Forelimb muscle (tissue), 1 donor: Measurements from ENCODE around the gene ARID1A. TPM values are rescaled to one million over a fixed set of nuclear protein-coding genes. Genes with fewer than 3 reads are reported as not detected.
"Not testable (repeated sequence)": the region's sequence is repeated elsewhere in the genome, so short reads cannot be mapped to it uniquely, and the experiment has no call there.

Source experiments
- DNase-seq: peaks from one replicate; pipeline ENCODE4 v3.0.0-alpha.2; 2013; ENCODE audit warnings: low read depth
- polyA plus RNA-seq: library from polyadenylated mRNA; unstranded; fragments of 120-200 nt; gene quantifications from one replicate; pipeline ENCODE4 v1.2.1, GENCODE V29; 2013; ENCODE audit not compliant: insufficient read length

The ARID1A gene
- polyA plus RNA-seq, 1 donor, result 41.5 TPM

DNA sequence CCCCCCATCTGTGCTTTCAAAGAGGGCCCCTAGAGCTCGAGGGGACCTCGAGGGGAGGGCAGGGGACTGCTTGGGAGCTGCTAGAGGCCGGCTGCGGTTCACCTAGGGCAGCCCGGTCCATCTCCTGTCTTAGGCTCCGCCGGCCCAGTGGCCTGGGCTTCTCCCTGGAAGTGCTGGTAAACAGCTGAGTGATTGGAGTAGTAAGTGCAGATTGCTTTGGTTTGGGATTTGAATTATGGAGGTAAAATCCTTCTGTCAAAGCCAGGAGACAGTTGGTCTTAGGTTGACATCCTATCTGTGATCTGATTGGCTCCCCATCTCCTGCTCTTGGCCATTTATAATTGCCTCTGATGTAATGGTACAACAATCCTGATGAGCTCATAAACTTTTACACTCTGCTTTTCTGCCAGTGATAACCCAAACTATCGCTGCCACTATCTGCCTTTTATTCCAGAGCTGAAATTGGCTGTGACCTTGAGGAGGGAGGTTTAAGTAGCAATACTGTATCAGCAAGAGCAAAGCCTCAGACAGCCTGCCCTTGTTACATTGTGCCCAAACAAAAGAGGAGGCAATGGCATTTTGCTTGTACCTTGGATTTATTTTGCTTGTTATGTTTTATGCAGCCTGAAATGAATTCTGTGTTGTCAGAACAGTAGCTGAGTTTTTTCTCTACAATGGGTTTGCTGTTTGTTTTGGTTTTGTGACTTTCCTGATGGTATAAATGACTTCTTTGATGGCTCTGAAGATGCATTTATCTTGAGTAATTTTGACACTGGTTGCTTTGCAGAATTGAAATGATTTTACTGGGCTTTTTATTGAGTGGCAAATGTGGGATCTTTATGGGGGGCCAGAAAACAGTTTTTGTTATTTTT, 2.4 kb downstream of the ARID1A start:
- peak; percentile 86 for DNase-seq

DNA sequence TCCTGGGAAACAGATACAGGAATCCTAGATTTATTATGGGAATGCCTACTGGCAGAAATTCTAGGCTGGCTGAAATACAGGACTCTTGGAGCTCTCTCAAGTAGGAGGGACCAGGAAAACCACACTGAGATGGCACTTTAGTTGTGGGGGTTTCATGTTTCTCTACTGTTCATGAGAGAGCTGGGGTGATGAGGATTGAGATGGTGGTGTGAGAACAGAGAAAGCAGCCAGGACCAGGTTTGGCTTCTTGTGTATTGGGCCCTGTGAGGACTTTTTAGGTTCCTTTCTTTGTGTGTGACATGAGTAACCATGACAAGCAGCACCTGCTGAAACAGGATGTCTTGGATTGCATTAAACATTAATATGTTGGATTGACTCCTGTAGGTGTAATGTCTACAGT, 4.9 kb downstream of the ARID1A start:
- no peak for DNase-seq

DNA sequence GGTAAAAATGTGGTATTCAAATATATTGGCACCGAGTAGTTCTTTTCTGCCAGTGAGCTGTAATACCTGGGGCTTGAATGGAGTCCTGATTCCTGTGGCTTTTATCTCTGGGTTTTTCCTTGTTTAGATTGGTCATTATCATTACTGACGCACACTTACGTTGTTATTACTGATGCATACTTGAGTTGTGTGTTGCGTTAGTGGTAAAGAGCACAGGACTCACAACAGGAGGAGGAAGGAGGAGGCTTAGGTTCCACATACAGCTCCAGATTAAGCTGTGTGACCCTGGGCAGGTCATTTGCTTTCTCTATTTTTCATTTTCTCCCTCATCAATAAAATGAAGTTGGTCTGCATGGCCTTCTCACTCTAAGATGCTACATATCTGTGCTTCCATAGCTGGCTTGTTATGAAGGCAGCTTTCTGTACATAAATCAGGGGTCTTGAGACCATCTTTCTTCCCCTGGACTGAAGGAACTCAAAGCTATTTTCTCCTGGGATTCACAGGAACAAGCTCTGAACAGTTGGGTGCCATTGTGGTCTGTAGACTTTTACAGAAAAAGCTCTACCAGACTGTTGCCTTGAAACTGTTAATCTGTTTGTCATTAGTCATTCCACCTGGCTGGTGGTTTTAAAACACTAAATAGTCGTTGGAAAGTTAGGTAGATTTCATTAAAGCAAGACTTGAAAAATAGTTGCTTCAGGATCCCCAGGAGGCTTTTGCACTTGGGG, 5.6 kb downstream of the ARID1A start:
- DNase-seq, result no peak

DNA sequence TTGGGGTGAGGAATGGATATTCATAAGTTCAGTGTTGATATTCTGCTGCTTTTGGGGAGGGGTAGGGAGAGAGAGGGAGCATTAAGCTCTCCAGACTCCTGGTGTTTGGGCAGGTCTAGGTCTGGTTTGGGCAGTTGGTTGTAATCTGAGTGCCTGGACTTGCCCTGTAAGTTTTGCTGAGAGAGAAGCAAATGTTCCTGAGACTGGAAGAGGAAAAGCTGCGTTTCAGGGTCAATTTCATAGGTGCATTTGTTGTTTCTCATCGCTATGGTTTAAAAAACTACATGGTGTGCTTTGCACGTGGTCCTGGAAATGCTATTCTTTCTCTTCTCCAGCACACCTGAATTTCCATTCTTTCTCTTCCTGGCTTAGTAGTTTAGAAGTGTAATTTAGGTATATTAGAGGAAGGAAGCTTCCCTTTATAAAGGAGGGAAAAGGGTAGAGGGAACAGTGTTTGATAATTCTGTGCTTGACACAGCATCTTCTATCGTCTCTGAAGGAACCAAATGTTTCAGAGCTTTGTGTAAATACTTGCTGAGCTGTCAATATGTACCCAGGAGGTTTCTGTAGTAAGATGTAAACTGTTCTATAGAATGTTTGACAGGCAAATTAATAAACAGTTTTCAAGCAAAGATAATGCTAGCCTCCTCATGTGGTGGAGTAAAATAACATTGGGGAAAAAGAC, 6.3 kb downstream of the ARID1A start:
- no peak for DNase-seq

DNA sequence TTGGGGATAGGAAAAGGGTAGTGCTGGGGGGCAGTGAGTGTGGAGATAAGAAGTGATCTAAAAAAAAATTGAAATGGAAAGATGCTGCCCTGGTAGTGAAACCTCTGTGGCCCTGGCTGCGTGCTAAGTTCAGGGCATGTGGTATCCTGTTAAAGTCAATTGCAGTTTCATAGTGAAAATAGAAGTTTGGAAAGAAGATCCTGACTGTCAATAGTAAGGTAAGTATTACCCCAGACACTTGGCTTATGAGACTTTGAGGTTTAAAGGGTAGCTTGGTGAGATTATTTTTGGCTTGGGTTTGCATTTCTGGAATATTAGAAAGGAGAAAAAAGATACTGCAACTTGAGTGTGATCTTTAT, 6.8 kb downstream of the ARID1A start:
- no peak for DNase-seq

DNA sequence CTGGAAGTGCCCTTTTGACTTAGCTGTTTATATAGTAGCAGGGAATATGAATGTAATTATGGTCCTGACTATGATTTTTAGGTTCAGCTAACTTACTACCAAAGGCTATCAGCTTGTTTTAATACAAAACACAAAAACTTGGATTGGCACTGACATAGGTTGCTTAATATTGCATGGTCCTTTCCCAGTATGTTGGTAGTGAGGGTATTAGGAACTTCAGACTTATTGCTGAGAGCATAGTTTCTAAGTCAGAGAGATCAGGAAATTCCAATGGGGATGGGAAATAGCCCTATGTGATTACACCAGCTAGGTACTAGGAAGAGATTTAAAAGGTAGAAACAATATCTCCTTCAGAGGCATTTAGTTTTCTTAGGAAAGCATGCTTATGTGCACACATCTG, 7.7 kb downstream of the ARID1A start:
- no peak for DNase-seq

DNA sequence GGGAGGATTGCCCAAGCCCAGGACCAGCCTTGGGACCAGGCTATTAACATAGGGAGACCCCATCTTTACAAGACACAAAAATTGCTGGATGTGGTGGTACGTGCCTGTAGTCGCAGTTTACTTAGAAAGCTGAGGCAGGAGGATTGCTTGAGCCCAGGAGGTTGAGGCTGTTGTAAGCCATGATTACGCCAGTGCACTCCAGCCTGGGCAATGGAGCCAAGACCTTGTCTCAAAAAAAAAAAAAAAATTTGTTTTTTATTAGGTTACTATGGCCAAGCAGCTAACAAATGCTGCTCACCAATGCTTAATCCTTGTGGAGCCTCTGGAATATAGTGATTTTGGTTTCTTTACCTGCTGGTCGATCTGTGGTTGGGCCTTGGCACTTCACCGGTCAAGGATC, 8.8 kb downstream of the ARID1A start:
- DNase-seq, result no peak

DNA sequence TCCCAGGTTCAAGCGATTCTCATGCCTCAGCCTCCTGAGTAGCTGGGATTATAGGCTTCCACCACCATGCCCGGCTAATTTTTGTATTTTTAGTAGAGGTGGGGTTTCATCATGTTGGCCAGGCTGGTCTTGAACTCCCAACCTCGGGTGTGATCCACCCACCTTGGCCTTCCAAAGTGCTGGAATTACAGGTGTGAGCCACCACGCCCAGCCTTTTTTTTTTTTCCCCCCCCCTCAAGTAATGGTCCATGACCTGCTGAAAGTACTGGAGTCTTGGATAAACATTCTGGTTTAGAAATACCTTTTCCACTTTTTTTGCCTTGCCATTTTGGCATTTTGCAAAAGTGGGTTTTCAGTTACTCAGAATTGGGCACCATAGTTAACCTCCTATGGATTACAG, 9.4 kb downstream of the ARID1A start:
- DNase-seq, result not testable (repeated sequence)

DNA sequence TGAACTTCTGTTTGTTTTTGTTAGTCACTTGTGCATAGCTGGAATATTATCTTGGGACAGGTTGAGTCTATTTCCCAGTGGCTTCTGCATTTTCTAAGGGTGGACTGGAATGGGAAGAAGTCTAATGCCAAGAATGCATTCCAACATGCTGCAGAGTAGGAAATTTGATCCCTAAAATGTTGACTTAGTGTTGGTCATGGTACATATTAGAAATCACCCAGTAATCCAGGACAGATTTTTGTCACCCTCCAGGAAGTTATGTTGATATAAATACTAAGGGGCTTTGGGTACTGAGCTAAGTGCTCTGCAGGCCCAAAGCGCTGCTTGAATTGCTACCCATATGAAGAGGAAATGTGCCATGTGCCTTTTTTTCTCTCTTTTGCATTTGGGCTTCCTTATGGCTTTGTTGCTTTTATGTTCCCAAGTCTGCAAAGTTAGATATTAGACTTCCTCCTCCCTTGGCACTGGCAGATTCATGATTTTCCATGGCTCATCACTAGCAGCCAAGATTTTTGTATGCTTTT, 10.0 kb downstream of the ARID1A start:
- DNase-seq, result no peak

DNA sequence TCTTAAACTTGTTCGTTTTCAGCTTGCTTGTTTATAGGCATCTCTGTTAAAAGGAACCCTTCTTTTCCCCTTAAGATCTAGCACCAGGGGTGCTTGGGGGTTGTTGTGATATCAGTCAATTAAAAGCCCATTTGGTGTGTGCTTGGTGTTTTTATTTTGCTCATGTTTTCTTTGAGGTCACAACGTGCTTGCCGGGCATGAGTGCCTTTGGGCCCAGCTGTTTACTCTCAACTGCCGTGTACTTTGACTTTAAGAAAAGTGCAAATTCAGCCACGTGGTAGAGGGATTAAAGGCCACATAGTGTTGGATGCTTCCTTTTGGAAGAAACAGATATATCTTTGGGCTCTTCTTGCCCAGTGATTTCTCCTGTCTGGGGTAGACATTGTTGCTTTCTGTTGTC, 10.5 kb downstream of the ARID1A start:
- no peak for DNase-seq

DNA sequence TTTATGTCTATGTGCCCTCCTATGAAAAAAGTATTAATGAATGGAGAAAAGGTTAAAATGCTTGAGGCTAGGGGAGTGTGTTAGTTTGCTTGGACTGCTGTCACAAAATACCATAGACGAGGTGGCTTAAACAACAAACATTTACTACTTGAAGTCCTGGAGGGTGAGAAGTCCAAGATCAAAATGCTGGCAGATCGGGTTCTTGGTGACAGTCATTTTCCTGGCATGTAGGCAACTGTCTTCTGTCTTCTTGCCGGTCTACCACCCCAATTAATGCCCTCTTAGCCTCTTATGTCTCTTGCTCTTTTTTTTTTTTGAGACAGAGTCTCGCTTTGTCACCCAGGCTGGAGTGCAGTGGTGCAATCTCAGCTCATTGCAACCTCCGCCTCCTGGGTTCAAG, 15.0 kb downstream of the ARID1A start:
- DNase-seq, result no peak

DNA sequence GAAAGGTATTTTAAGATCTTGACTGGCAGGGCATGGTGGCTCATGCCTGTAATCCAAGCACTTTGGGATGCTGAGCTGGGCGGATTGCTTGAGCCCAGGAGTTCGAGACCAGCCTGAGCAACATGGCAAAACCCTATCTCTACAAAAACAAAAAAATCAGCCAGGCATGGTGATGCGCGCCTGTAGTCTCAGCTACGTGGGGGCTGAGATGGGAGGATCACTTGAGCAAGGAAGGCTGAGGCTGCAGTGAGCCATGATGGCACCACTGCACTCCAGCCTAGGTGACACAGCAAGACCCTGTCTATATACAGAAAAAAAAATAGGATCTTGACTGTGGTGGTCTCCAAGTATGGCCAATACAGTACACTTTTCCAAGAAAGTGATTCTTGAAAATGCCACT, 16.0 kb downstream of the ARID1A start:
- DNase-seq, result no peak

DNA sequence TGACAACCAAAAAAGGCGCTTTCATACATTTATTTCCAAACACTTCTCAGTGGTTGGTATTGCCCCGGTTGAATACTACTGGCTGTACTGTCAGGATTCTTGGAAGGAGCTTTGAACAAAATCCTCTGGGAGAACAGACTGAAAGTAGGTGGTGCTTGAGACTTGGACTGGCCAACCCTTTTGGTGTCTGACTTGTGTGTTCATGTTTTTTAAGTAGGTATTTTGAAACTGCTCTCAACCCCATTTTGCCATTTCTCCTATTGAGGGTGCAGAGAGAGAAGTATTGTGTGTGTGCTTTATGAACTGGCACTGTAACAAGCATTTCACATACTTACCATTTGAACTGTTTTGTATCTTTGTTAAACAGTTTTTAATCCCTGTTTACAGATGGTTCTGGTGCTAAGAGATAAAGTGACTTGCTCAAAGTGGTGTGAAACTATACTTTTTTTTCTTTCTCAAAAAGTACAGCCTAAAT, 21.2 kb downstream of the ARID1A start:
- DNase-seq, result no peak

DNA sequence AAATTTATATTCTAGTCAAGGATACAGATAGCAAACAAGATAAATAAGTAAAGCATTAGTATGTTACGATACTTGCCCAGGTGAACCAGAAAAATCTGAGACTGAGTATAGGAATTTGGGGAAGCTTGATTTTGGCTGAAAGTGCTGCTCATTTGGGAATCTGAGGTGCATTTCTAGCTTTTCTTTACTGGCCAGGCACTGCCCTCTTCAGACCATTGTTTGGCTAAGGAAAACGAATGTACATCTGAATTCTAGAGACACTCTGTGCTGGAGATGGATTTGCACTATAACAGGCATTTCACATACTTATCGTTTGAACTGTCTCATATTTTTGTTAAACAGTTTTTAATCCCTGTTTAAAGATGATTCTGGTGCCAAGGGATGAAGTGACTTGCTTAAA, 23.4 kb downstream of the ARID1A start:
- DNase-seq, result no peak

DNA sequence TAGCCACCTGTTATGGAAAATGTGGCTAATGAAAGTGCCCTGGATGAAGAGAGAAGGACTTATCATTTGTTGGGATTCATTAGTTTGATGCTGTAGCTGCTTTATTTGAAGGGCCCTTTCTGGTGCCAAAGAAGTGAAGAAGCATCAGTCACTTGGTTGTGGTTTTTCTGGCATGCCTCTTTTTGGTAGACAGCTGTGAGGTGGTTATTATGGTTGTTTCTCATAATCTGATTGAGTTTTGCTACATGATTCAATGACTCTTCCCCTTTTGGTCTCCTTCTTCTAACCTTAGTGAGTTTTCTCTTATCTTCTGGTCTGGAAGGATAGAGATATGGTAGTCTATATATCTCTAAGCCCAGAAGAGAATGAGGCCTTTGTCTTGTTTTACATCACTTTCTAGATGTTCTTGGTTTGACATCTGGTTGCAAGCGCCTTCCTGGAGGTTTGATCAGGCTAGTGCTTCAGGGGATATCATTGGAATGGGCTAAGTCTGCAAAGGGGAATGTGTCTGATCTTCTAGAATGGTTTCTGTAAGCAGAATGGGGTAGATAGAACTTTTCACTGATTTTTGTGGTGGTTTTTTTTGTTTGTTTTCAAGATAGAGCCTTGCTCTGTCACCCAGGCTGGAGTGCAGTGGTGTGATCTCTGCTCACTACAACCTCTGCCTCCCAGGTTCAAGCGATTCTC, 26.0 kb downstream of the ARID1A start:
- DNase-seq, result no peak

DNA sequence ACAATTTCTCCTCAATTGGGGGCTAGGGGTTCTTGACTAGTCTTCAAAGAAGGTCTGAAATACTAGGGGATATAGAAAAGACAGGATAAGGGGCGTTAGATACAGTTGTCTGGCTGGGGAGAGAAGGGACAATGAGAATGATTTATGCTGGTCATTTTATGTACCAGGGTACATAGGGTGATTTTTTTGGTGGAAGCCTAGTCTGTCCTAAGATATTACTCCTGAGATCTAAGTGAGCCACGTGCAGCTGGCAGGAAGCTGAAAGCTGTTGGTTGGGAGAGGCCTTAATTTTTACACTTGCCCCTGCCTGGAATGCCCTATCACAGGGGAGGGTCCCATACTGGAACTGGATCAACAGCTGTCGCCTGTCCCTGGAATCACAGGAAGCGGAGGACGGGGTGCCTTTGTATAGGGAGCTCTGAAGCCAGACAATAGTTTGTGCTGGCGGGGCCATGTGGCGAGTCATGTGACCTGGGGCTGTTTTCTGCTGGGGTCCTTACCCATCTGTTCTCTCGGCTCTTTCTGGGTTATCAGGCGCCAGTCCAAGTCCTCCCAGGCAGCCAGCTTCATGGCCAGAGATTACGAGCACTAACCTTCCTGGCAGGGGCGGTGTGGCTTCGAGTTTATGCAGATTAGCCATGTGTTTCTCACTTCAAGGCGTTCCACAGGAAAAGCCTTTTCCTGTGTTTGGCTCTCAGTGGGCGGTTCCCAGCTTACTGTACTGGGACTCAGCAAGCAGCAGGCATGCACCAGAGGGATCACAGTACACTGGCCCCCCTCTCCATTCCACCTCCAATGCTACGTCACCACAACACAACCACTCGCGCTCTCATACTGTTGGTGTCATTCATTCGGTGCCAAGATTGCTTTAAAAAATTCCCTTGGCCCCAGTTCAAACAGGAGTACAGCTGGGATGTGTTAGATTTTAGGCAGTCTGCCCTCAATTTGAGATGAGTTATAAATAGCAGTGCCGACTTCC, 27.5 kb downstream of the ARID1A start:
- peak; percentile 67 for DNase-seq

DNA sequence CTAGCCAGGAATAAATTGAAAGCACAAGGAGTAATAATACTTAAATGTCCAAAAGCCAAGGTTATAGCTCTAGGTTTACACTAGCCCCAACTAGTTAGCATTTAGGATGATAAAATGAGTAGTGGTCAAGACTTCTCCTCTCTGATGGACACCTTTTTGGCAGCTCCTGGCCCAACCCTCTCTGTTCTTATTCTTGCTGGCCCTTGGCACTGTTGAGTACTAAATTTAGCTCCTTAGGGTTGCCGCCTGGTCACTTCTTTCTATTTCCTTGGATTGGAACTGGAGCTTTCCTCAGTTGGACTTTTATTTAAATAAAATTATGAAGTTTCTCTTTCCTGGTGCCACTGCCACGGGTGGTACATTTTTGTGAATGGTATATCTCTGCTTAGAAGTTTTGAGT, 28.3 kb downstream of the ARID1A start:
- DNase-seq, result no peak

DNA sequence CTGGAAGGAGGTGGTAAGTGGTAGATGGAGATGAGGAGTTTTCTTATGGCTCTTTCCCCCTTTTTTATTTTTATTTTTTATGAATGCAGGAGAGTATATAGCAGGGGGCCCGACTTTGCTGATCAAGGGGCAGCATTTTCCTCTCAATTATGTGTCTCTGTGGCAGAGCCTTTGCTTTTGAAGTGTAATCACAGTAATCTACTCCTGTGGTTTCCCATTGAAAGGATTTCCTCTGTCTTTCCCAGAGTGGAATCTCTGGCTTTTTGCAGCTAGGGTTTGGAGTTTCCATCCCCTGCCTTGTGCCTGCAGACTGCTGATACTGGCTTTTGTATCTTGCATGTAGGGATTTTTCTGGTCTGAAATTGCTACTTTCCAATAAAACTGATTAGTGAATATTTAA, 29.1 kb downstream of the ARID1A start:
- DNase-seq, result no peak

DNA sequence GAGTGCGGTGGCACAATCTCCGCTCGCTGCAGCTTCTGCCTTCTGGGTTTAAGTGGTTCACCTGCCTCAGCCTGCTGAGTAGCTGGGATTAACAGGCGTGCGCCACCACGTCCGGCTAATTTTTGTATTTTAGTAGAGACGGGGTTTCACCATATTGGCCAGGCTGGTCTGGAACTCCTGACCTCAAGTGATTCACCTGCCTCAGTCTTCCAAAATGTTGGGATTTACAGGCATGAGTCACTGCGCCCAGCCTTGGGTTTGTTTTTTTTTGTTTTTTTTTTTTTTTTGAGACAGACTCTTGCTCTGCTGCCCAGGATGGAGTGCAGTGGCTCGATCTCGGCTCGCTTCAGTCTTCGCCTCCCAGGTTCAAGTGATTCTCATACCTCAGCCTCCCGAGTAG, 30.1 kb downstream of the ARID1A start:
- not testable (repeated sequence) for DNase-seq

DNA sequence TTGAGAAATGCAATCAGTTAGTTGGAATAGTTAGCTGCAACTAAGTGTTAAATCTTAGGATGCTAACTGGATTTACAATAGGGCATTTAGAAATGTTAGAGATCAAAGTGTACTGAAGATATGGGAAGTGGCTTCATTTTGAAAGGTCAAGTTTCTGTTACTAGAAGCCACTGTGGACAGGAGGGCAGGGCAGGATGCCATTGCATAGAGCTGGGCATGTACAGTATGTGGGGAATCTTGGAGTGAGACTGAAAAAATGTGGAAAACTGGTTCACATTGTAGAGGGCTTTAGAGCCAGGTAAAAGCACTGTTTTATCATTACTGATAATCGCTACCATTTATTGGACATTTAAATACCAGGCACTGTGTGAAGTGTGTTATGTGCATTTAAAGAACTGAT, 31.0 kb downstream of the ARID1A start:
- no peak for DNase-seq

DNA sequence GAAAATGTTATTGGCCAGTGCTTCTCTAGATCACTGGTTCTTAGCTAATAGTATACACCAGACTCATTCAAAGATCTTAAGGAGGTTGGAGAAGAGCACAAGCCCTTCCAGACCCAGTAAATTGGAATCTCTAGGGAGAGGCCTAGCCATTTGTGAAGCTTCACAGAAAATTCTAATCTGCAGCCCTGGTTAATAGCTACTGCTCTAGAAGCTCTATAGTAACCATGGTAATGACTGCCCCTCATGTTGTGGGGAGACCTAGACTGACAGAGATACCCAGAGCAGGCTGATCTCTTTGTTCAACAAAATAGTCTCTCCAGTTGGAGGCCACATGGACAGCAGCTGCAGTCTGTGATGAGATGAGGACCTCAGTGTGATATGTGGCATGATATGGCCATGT, 31.7 kb downstream of the ARID1A start:
- DNase-seq, result no peak
